GM12878 (cell line): ENCODE results near the gene ADGRB2. TPM values are rescaled to one million over a fixed set of nuclear protein-coding genes. Genes with fewer than 3 reads are reported as not detected.

Source experiments
- ATAC-seq: fragments of 200-7000 bp; cut with Tn5 transposase; 3 replicates; pipeline ENCODE4 v1.9.1; 2020; ENCODE audit warnings: mild to moderate bottlenecking, moderate library complexity
- BruUV-seq: library from RNA; stranded (reverse); fragments of 400-500 nt; replicated peaks from 2 replicates; lab custom pipeline; 2021; lab: Mats Ljungman, UMichigan
- CTCF ChIA-PET: fragments of 300-600 bp; sonication (Branson Sonifier 250); formaldehyde crosslinking; extraction: SDS; loops from one replicate; lab custom pipeline; 2021; ENCODE audit warnings: inconsistent platforms; lab: Yijun Ruan, JAX
- POLR2A ChIA-PET: fragments of 350-600 bp; formaldehyde crosslinking; extraction: SDS; loops from one replicate; lab custom pipeline; 2021; ENCODE audit warnings: inconsistent platforms; lab: Charles Lee
- RAD21 ChIA-PET: fragments of 300-600 bp; sonication (Branson Sonifier 250); formaldehyde crosslinking; loops from one replicate; lab custom pipeline; 2023; ENCODE audit warnings: antibody characterized with exemption; ENCODE audit not compliant: unreplicated experiment; lab: Charles Lee
- SMC1A ChIA-PET: fragments of 300-600 bp; sonication (Branson Sonifier 250); formaldehyde crosslinking; loops from one replicate; lab custom pipeline; 2023; ENCODE audit not compliant: unreplicated experiment, uncharacterized antibody; lab: Charles Lee
- DNase-seq: peaks from one replicate; pipeline ENCODE4 v3.0.0-alpha.2; 2011; ENCODE audit warnings: low read depth, low spot score
- FAIRE-seq: peaks from 3 replicates; lab custom pipeline; 2011; peaks lifted over from hg19 to GRCh38; lab: Jason Lieb, UNC
- H2AFZ ChIP-seq: 2 replicates; pipeline ENCODE4 v1.6.0; 2011; ENCODE audit warnings: low read depth, low read length, control low read depth; ENCODE audit not compliant: control insufficient read depth
- H3K27ac ChIP-seq: 2 replicates; pipeline ENCODE4 v1.5.1; 2011; ENCODE audit warnings: control low read depth; ENCODE audit not compliant: control insufficient read depth, insufficient read depth
- H3K27me3 ChIP-seq, 2 experiments: replicated peaks in 1 of 2; 2 replicates each; pipeline versions ENCODE4 v1.6.0 to v1.6.1; 2011; ENCODE audit warnings: low read length in 1 of 2; ENCODE audit not compliant: control insufficient read depth in 2 of 2, insufficient read depth in 2 of 2
- H3K36me3 ChIP-seq, 2 experiments: 2 replicates each; pipeline ENCODE4 v1.5.1; 2011; ENCODE audit warnings: low read length in 1 of 2; ENCODE audit not compliant: control insufficient read depth in 2 of 2, insufficient read depth in 2 of 2
- H3K4me1 ChIP-seq: 2 replicates; pipeline ENCODE4 v1.6.1; 2011; ENCODE audit warnings: mild to moderate bottlenecking, low read length, moderate library complexity, mixed read lengths; ENCODE audit not compliant: control insufficient read depth, insufficient read depth
- H3K4me2 ChIP-seq: 2 replicates; pipeline ENCODE4 v1.6.0; 2011; ENCODE audit warnings: control low read depth; ENCODE audit not compliant: control insufficient read depth, insufficient read depth
- H3K4me3 ChIP-seq: fragments of 200-600 bp; sonication (generic); 2 replicates; pipeline ENCODE4 v1.5.1; 2016
- H3K79me2 ChIP-seq: 2 replicates; pipeline ENCODE4 v1.6.0; 2011; ENCODE audit warnings: low read length; ENCODE audit not compliant: control insufficient read depth, insufficient read depth
- H3K9ac ChIP-seq: 2 replicates; pipeline ENCODE4 v1.8.0; 2011; ENCODE audit warnings: low read length, control low read depth, mixed read lengths; ENCODE audit not compliant: control insufficient read depth, insufficient read depth
- H3K9me3 ChIP-seq: replicated peaks from 3 replicates; pipeline ENCODE4 v1.5.1; 2011; ENCODE audit warnings: mild to moderate bottlenecking, low read length; ENCODE audit not compliant: control insufficient read depth, insufficient read depth
- H4K20me1 ChIP-seq: 2 replicates; pipeline ENCODE4 v1.6.0; 2011; ENCODE audit not compliant: control insufficient read depth, insufficient read depth
- CTCF ChIP-seq, 3 experiments: IDR thresholded peaks in 2 of 3; conservative IDR thresholded peaks in 1 of 3; 2 replicates each; pipeline ENCODE4 v1.5.1; 2011; ENCODE audit warnings: low read depth in 3 of 3, low read length in 3 of 3, mild to moderate bottlenecking in 3 of 3, control low read depth in 2 of 3, moderate library complexity in 2 of 3, inconsistent platforms in 1 of 3, mixed read lengths in 1 of 3; ENCODE audit not compliant: control insufficient read depth in 2 of 3, insufficient read depth in 1 of 3; ENCODE audit errors: extremely low read depth in 1 of 3
- E2F8 ChIP-seq: fragments of 450-650 bp; IDR thresholded peaks from 2 replicates; pipeline ENCODE4 v1.6.1; 2018; ENCODE audit warnings: mild to moderate bottlenecking, low read depth, moderate library complexity; ENCODE audit not compliant: partially characterized antibody
- MTA2 ChIP-seq: fragments of 450-650 bp; IDR thresholded peaks from 2 replicates; pipeline ENCODE4 v1.6.1; 2016; ENCODE audit warnings: low read depth, mild to moderate bottlenecking, moderate library complexity
- RAD21 ChIP-seq: IDR thresholded peaks from 2 replicates; pipeline ENCODE4 v1.6.1; 2011; ENCODE audit warnings: mild to moderate bottlenecking, low read depth, low read length, moderate library complexity; ENCODE audit not compliant: insufficient read depth
- SMC3 ChIP-seq: IDR thresholded peaks from 2 replicates; pipeline ENCODE4 v1.6.1; 2011; ENCODE audit warnings: low read length, improper control_type of control experiment, borderline replicate concordance
- WGBS: methylation state at CpG from one replicate; pipeline ENCODE4 v1.1.6; 2016; ENCODE audit warnings: low lambda C conversion rate; ENCODE audit not compliant: insufficient replicate concordance, insufficient coverage; ENCODE audit errors: missing lambda C conversion rate; 5-methylcytosine and 5-hydroxymethylcytosine counted together
- in situ Hi-C: fragments of 300-500 bp; cut with MboI; formaldehyde crosslinking; loops from 9 replicates; pipeline ENCODE4 v1.14.3; 2018; ENCODE audit warnings: mixed read lengths
- intact Hi-C: fragments of 100-400 bp; cut with micrococcal nuclease; formaldehyde crosslinking; loops from one replicate; pipeline ENCODE4 v1.14.2; 2022; ENCODE audit not compliant: unreplicated experiment
- polyA plus RNA-seq, 11 experiments: library from polyadenylated mRNA; depleted of rRNA in 4 of 11; unstranded in 6 of 11; stranded (reverse) in 5 of 11; fragments of >200 nt; fragmentation: Nextera tagmentation in 4 of 11; fragmentation: Illumina TruSeq in 1 of 11; extraction: Ambion mirVana in 4 of 11; extraction: Trizol in 1 of 11; gene quantifications; 1 replicate in 1 of 11; 2 replicates in 10 of 11; pipeline versions ENCODE4 v1.2.1 to v1.2.3, GENCODE V29; 2011 to 2016; ENCODE audit warnings: inconsistent platforms in 2 of 11, missing spikeins in 2 of 11, low read depth in 1 of 11
- total RNA-seq, 4 experiments: library from RNA; depleted of rRNA in 3 of 4; stranded (reverse); fragments of >200 nt in 3 of 4; fragmentation: Illumina TruSeq in 1 of 4; extraction: Trizol in 1 of 4; gene quantifications; 2 replicates each; pipeline versions ENCODE4 v1.2.1 to v1.2.3, GENCODE V29; 2013 to 2021
- TF ChIP-seq, protein P1 (sequence below): fragments of 450-650 bp; IDR thresholded peaks from 2 replicates; pipeline ENCODE4 v1.6.1; 2016; ENCODE audit warnings: mild to moderate bottlenecking
- TF ChIP-seq, protein P2 (sequence below): IDR thresholded peaks from 2 replicates; pipeline ENCODE4 v1.6.1; 2012; ENCODE audit warnings: low read depth, low read length, improper control_type of control experiment

The ADGRB2 gene
- total and polyA plus RNA-seq, 10 of the 15 experiments (the other 5 are each of a cell fraction or from before 2014, with no cell fraction given): 0.11 to 0.33 (median 0.18) TPM; not detected in 4

DNA sequence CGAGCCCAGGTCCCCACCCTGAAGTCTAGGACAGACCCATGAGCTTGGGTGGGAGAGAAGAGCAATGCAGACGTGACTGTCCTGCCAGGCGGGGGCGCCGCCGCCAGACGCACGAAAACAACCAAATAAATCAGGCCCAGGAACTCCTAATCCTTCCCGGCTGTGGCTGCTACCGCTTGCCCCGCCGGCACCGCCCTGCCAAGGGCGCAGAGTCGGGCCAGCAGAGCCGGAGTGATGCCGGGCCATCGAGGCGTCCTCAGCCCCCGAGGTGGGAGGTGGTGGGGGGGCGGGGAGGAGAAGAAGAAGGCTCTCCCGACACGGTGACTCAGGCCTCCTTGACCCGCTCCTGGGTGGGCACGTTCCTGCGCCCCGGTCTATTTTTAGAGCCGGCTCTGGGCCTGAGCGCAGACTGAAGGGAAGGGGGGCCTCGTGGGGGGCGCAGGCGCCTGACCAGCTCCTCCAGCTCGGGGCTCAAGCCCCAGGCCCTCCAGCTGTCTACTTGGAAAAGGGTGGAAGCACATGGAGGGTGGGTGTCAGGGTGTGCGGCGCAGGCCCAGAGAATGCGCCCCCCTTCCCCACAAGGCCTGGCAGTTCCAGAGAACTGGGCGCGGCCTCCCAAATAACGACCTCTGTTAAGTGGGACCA is 49.6 kb downstream of the ADGRB2 start:
- peak overlapping the region; percentile 26; the same call in 1 of the 2 replicates for H2AFZ ChIP-seq
- no peak for DNase-seq
- TF ChIP-seq RAD21: peak; percentile 26; the same call in 1 of the 2 replicates
- TF ChIP-seq MTA2: no peak
- TF ChIP-seq E2F8: no peak
- TF ChIP-seq, protein P1, sequence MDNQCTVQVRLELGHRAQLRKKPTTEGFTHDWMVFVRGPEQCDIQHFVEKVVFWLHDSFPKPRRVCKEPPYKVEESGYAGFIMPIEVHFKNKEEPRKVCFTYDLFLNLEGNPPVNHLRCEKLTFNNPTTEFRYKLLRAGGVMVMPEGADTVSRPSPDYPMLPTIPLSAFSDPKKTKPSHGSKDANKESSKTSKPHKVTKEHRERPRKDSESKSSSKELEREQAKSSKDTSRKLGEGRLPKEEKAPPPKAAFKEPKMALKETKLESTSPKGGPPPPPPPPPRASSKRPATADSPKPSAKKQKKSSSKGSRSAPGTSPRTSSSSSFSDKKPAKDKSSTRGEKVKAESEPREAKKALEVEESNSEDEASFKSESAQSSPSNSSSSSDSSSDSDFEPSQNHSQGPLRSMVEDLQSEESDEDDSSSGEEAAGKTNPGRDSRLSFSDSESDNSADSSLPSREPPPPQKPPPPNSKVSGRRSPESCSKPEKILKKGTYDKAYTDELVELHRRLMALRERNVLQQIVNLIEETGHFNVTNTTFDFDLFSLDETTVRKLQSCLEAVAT: no peak
- peak; percentile 19; the same call in 1 of the 2 replicates for TF ChIP-seq SMC3
- TF ChIP-seq, protein P2, sequence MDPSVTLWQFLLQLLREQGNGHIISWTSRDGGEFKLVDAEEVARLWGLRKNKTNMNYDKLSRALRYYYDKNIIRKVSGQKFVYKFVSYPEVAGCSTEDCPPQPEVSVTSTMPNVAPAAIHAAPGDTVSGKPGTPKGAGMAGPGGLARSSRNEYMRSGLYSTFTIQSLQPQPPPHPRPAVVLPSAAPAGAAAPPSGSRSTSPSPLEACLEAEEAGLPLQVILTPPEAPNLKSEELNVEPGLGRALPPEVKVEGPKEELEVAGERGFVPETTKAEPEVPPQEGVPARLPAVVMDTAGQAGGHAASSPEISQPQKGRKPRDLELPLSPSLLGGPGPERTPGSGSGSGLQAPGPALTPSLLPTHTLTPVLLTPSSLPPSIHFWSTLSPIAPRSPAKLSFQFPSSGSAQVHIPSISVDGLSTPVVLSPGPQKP: no peak
- TF ChIP-seq CTCF (IDR thresholded peaks at IDR 0.05 in 2 of 3, conservative IDR thresholded peaks at IDR 0.05 in 1 of 3; ENCODE audit: control insufficient read depth in 2 of 3, extremely low read depth in 1 of 3, insufficient read depth in 1 of 3, low read depth in 3 of 3, low read length in 3 of 3): peak; percentile 38 to 55 (median 47); a peak in 5 of 6 replicates
- TF ChIP-seq, all 136 proteins: peak for 3
- ChIA-PET RAD21 (interaction anchor here (0.6 to 4.2 kb wide), 10 partner anchors 10 to 81 kb away, joined by 3 to 17 read pairs (median 4); no protein-coding TSS in a partner anchor), POLR2A (interaction anchor here (0.5 to 1.9 kb wide), 2 partner anchors 10 to 562 kb away, joined by 4 to 5 read pairs; partner anchors contain the start of gene COL16A1), SMC1A (interaction anchor here (1.0 to 1.3 kb wide), 3 partner anchors 30 to 294 kb away, joined by 3 to 10 read pairs (median 5); no protein-coding TSS in a partner anchor), CTCF (interaction anchor here (0.8 to 6.9 kb wide), 12 partner anchors 10 to 414 kb away, joined by 3 to 70 read pairs (median 3); partner anchors contain the start of gene COL16A1)
- no TSS peak for BruUV-seq
- H3K9ac ChIP-seq: no peak overlapping the region
- ATAC-seq (peak; percentile 64), FAIRE-seq (no peak)
- peaks cover 4% of the 10 kb centered on the region; the same call in 1 of the 2 replicates for H3K4me1 ChIP-seq
- no peaks in the 10 kb centered on the region; the same call in 1 of the 2 replicates for H4K20me1 ChIP-seq
- H3K27ac ChIP-seq: no peak overlapping the region
- peak overlapping the region; percentile 32; the same call in 1 of the 2 replicates for H3K4me3 ChIP-seq
- 4% methylated on average over 32 of the region's 39 CpGs for WGBS
- no peaks in the 10 kb centered on the region for H3K36me3 ChIP-seq
- H3K27me3 ChIP-seq: peaks cover 0 to 6% of the 10 kb centered on the region in 2 experiments; a peak in 1 of 4 replicates
- in situ Hi-C loops: no loop called here
- no peaks in the 10 kb centered on the region for H3K9me3 ChIP-seq
- intact Hi-C loops: loop anchor here (1.0 kb wide), 1 partner anchor 75 kb away; no protein-coding TSS in a partner anchor
- H3K79me2 ChIP-seq: no peaks in the 10 kb centered on the region
- peak overlapping the region; percentile 71; the same call in 1 of the 2 replicates for H3K4me2 ChIP-seq
